Measurements from ENCODE around the gene PTGDR. TPM values are rescaled to one million over a fixed set of nuclear protein-coding genes. Genes with fewer than 3 reads are reported as not detected.

The PTGDR gene, protein sequence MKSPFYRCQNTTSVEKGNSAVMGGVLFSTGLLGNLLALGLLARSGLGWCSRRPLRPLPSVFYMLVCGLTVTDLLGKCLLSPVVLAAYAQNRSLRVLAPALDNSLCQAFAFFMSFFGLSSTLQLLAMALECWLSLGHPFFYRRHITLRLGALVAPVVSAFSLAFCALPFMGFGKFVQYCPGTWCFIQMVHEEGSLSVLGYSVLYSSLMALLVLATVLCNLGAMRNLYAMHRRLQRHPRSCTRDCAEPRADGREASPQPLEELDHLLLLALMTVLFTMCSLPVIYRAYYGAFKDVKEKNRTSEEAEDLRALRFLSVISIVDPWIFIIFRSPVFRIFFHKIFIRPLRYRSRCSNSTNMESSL
- total RNA-seq: not detected in 2 replicates

DNA sequence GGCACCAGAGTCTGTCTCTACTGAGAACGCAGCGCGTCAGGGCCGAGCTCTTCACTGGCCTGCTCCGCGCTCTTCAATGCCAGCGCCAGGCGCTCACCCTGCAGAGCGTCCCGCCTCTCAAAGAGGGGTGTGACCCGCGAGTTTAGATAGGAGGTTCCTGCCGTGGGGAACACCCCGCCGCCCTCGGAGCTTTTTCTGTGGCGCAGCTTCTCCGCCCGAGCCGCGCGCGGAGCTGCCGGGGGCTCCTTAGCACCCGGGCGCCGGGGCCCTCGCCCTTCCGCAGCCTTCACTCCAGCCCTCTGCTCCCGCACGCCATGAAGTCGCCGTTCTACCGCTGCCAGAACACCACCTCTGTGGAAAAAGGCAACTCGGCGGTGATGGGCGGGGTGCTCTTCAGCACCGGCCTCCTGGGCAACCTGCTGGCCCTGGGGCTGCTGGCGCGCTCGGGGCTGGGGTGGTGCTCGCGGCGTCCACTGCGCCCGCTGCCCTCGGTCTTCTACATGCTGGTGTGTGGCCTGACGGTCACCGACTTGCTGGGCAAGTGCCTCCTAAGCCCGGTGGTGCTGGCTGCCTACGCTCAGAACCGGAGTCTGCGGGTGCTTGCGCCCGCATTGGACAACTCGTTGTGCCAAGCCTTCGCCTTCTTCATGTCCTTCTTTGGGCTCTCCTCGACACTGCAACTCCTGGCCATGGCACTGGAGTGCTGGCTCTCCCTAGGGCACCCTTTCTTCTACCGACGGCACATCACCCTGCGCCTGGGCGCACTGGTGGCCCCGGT, at the start of gene PTGDR:
TSS of gene PTGDR (plus strand) at position 198 of the 778 bp plus-strand sequence. CDS start at position 315, 117 bp downstream.

DNA sequence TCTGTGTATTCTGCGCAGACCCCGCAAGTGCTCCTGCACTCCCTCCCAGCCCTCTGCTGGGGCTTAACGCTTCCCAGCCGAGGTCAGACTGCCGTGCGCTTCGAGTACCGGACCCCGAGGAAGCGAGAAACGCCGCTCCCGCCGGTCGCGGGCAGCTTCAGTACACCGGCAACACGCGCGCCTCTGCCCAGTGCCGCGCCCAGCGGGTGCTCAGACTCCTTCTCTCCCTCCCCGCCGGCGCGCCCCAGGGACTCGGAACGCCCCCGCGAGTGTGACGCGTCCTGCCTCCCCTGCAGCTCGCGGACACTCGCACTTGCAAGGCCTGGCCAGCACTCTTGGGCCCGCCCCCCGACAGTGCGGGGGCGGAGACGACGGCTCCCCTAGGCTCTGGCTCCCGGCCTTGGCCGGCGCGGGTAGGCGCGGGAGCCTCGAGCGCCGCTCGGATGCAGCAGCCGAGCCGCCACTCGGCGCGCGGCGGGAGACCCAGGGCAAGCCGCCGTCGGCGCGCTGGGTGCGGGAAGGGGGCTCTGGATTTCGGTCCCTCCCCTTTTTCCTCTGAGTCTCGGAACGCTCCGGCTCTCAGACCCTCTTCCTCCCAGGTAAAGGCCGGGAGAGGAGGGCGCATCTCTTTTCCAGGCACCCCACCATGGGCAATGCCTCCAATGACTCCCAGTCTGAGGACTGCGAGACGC, 46.6 kb downstream of the PTGDR start, which contains the start of gene PTGER2:
TSS of gene PTGER2 (plus strand) at position 410 of the 692 bp plus-strand sequence. CDS start at position 647, 237 bp downstream.

Other genes with a start within 250 kb of the PTGDR start
- 3.4 and 4.7 TPM in 2 replicates for gene NID2, start 198.6 kb upstream of the PTGDR start, total RNA-seq
- 0.78 and 1.2 TPM in 2 replicates for gene PTGER2, start 46.6 kb downstream of the PTGDR start, total RNA-seq